Trophoblast cell (in vitro differentiated cells and primary cell): ENCODE results near the gene MYL4.

ENCODE experiments used
- DNase-seq, 2 donors: peaks; one replicate each; pipeline ENCODE4 v3.0.0-alpha.2; 2016
- H2AFZ ChIP-seq: 2 replicates; pipeline ENCODE4 v1.6.1; 2013; ENCODE audit warnings: low read length, moderate library complexity, mild to moderate bottlenecking; ENCODE audit not compliant: insufficient read depth, poor library complexity
- H2AK5ac ChIP-seq: 2 replicates; pipeline ENCODE4 v1.6.1; 2013; ENCODE audit warnings: mild to moderate bottlenecking, low read length
- H2BK120ac ChIP-seq: 2 replicates; pipeline ENCODE4 v1.6.1; 2013; ENCODE audit warnings: low read length, mild to moderate bottlenecking, moderate library complexity; ENCODE audit not compliant: insufficient read depth, poor library complexity
- H2BK12ac ChIP-seq: 2 replicates; pipeline ENCODE4 v1.6.1; 2013; ENCODE audit warnings: mild to moderate bottlenecking, low read length, moderate library complexity
- H2BK5ac ChIP-seq: 2 replicates; pipeline ENCODE4 v1.6.1; 2013; ENCODE audit warnings: low read length, low read depth, moderate library complexity, mild to moderate bottlenecking; ENCODE audit not compliant: poor library complexity
- H3K14ac ChIP-seq: 2 replicates; pipeline ENCODE4 v1.6.1; 2013; ENCODE audit warnings: mild to moderate bottlenecking, low read length
- H3K18ac ChIP-seq: 2 replicates; pipeline ENCODE4 v1.6.1; 2013; ENCODE audit warnings: mild to moderate bottlenecking, low read length
- H3K23ac ChIP-seq: 2 replicates; pipeline ENCODE4 v1.6.1; 2013; ENCODE audit warnings: low read length
- H3K27ac ChIP-seq: 2 replicates; pipeline ENCODE4 v1.5.1; 2013; ENCODE audit warnings: low read depth, mild to moderate bottlenecking, inconsistent platforms, low read length, moderate library complexity
- H3K27me3 ChIP-seq: 2 replicates; pipeline ENCODE4 v1.6.1; 2013; ENCODE audit warnings: inconsistent platforms, mild to moderate bottlenecking, low read length, moderate library complexity; ENCODE audit not compliant: insufficient read depth
- H3K36me3 ChIP-seq, 2 experiments: 1 replicate in 1 of 2; 2 replicates in 1 of 2; pipeline ENCODE4 v1.6.1; 2013; ENCODE audit warnings: low read length in 2 of 2, mild to moderate bottlenecking in 2 of 2, moderate library complexity in 1 of 2; ENCODE audit not compliant: insufficient read depth in 2 of 2, control insufficient read depth in 1 of 2
- H3K4ac ChIP-seq: 2 replicates; pipeline ENCODE4 v1.6.1; 2013; ENCODE audit warnings: low read depth, mild to moderate bottlenecking, low read length, moderate library complexity
- H3K4me1 ChIP-seq, 2 experiments: 1 replicate in 1 of 2; 2 replicates in 1 of 2; pipeline ENCODE4 v1.6.1; 2013; ENCODE audit warnings: low read length in 2 of 2, mild to moderate bottlenecking in 2 of 2, moderate library complexity in 1 of 2; ENCODE audit not compliant: insufficient read depth in 2 of 2, control insufficient read depth in 1 of 2
- H3K4me2 ChIP-seq: 2 replicates; pipeline ENCODE4 v1.6.1; 2013; ENCODE audit warnings: inconsistent platforms, mild to moderate bottlenecking, low read length, moderate library complexity
- H3K4me3 ChIP-seq: 2 replicates; pipeline ENCODE4 v1.5.1; 2013; ENCODE audit warnings: mild to moderate bottlenecking, low read depth, low read length, inconsistent platforms
- H3K79me1 ChIP-seq: one replicate; pipeline ENCODE4 v1.6.1; 2013; ENCODE audit warnings: low read length
- H3K79me2 ChIP-seq: 2 replicates; pipeline ENCODE4 v1.6.1; 2013; ENCODE audit warnings: low read length, mild to moderate bottlenecking; ENCODE audit not compliant: control insufficient read depth, insufficient read depth, poor library complexity
- H3K9ac ChIP-seq: 2 replicates; pipeline ENCODE4 v1.6.1; 2013; ENCODE audit warnings: mild to moderate bottlenecking, low read length
- H3K9me3 ChIP-seq: 2 replicates; pipeline ENCODE4 v1.6.1; 2013; ENCODE audit warnings: low read depth, mild to moderate bottlenecking, control low read depth, inconsistent platforms, low read length; ENCODE audit not compliant: insufficient read depth
- H4K12ac ChIP-seq: 2 replicates; pipeline ENCODE4 v1.6.1; 2013; ENCODE audit warnings: low read depth, mild to moderate bottlenecking, low read length, moderate library complexity
- H4K8ac ChIP-seq: 2 replicates; pipeline ENCODE4 v1.6.1; 2013; ENCODE audit warnings: low read depth, mild to moderate bottlenecking, low read length, moderate library complexity
- H4K91ac ChIP-seq: one replicate; pipeline ENCODE4 v1.6.1; 2013; ENCODE audit warnings: low read depth, mild to moderate bottlenecking, low read length, moderate library complexity
- WGBS: extraction: QIAGEN DNeasy Blood & Tissue Kit; methylation state at CpG from one replicate; pipeline ENCODE4 v1.1.7; 2013; ENCODE audit warnings: missing lambda C conversion rate; ENCODE audit not compliant: insufficient read length, insufficient coverage; ENCODE audit errors: extremely low coverage; 5-methylcytosine and 5-hydroxymethylcytosine counted together

The MYL4 gene

DNA sequence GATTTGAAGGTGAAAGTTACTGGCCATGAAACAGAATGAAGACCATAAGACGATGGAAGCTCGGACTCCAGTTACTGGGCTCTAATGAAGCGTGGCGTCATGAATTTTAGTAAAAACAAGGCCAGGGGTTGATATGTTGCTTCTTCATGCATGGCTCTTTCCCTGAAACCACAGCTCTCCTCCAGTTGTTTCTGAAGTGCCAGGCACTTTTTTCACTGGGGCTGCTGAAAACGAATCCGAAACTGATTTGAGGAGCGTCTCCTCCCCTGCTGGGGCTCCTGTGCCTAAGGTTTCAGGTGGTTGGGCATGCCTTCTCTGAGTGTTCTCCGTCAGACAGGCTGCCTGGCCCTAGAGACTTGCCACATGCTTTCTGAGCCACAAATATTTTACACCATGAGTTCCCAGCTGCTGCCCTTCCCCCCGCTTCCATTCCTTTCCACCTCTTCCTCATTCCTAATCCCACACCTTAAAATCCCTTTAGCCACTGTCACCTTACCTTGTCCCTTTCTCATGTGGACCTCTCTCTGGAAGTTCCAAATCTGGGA lies 3.7 kb upstream of the MYL4 start:
- Histone ChIP-seq H3K18ac (peak overlapping the region; percentile 50), H2AFZ (no peak overlapping the region), H2AK5ac (peak overlapping the region; percentile 66), H4K91ac (peak overlapping the region; percentile 58), H3K27ac (peak overlapping the region; percentile 46), H2BK5ac (peak overlapping the region; percentile 47), H4K12ac (no peak overlapping the region), H3K9ac (no peak overlapping the region), H3K4me3 (no peak overlapping the region), H2BK120ac (peak overlapping the region; percentile 23), H3K4me1 (peaks cover 25 to 35% of the 10 kb centered on the region in 2 experiments), H3K4ac (no peak overlapping the region), H3K79me2 (no peaks in the 10 kb centered on the region), H4K8ac (no peak overlapping the region), H3K4me2 (peak overlapping the region; percentile 2), H3K14ac (peak overlapping the region; percentile 21), H3K9me3 (no peaks in the 10 kb centered on the region), H3K79me1 (peaks cover 6% of the 10 kb centered on the region), H3K36me3 (no peaks in the 10 kb centered on the region), H2BK12ac (peak overlapping the region; percentile 34), H3K27me3 (no peaks in the 10 kb centered on the region), H3K23ac (no peak overlapping the region)
- 89% methylated on average over 1 of the region's 9 CpGs for WGBS
- peak; percentile 90 to 94 for DNase-seq

DNA sequence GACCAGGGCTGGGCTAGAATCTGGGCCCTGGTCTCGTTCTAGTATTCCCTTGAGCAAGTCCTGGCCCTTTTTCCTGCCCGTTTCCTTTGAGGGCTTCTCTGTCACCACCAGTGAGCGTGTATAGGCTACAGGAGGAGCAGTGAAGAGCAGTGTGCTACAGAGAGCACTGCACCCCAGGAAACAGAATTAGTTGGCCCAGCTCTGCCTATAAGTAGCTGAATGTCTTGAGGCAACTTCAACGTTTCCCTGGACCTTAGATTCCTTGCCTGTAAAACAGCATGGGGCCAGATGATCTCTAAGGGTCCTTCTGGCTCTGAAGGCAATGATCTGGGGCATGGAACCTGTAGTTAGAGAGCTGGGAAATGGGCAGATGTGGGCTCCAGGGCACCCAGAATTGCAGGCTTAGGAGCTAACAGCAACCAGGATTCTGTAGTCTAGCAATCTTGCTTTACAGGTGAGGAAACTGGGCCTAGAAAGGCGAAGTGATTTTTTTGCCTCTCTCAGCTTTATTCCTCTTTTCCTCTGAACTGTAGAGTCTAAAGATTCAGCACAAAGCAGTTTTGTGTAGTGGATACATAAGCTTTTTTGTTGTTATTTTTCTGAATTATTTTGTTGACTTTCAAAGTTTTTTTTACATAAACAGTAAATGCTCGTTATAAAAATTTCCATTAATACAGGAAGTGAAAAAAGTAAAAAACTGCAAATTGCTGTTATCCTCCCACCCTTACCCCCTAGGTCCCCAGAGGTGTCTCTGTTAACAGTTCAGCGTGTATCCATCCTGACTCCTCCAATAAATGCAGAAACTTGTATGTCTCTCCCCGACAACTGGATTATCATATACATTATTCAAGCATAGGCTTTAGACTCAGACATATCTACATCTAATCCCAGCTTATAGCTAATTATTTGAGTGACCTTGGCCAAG lies 1.7 kb upstream of the MYL4 start:
- H3K79me1 ChIP-seq = peaks cover 6% of the 10 kb centered on the region
- no peaks in the 10 kb centered on the region for H3K36me3 ChIP-seq
- no peak overlapping the region for H3K27ac ChIP-seq
- H3K4ac ChIP-seq = no peak overlapping the region
- no peak overlapping the region for H3K9ac ChIP-seq
- H3K4me1 ChIP-seq = peaks cover 25 to 38% of the 10 kb centered on the region in 2 experiments
- no peak overlapping the region for H2AFZ ChIP-seq
- H2BK5ac ChIP-seq = no peak overlapping the region
- WGBS = no CpG with 5 or more reads among the region's 8 CpGs
- DNase-seq = no peak
- H3K14ac ChIP-seq = no peak overlapping the region
- no peak overlapping the region for H3K23ac ChIP-seq
- H2BK120ac ChIP-seq = no peak overlapping the region
- H3K79me2 ChIP-seq = no peaks in the 10 kb centered on the region
- H3K9me3 ChIP-seq = no peaks in the 10 kb centered on the region
- no peak overlapping the region for H3K4me3 ChIP-seq
- no peak overlapping the region for H3K4me2 ChIP-seq
- peak overlapping the region; percentile 16 for H4K91ac ChIP-seq
- H4K12ac ChIP-seq = no peak overlapping the region
- H3K27me3 ChIP-seq = no peaks in the 10 kb centered on the region
- no peak overlapping the region for H3K18ac ChIP-seq
- H2AK5ac ChIP-seq = no peak overlapping the region
- peak overlapping the region; percentile 61 for H2BK12ac ChIP-seq
- no peak overlapping the region for H4K8ac ChIP-seq

GRCh38 chr17:47209499-47209898 lies 351 bp downstream of the MYL4 start:
- H3K18ac ChIP-seq = no peak overlapping the region

DNA sequence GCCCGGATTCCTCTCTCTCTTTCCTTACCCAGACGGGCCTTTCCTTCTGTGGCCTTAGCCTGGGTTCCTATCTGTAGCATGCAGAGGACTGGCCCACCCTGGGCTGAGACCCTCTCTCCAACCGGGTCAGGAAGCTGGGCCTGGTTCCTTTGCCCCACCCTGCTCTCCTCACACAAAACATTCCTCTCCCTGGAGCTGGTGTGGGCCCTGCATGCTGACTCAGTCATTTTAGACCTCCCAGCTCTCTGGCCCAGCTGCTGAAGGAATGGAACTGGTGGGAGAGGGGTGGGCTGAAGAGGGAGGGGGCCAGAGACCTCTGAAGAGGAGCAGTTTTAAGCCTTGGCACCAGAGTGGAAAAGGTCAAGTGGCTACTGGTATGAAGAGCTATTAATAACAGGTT lies 957 bp downstream of the MYL4 start:
- Histone ChIP-seq H4K91ac (no peak overlapping the region), H3K9ac (no peak overlapping the region), H3K4me3 (no peak overlapping the region), H3K23ac (no peak overlapping the region), H4K12ac (no peak overlapping the region), H3K4ac (no peak overlapping the region), H2BK120ac (no peak overlapping the region), H3K79me2 (no peaks in the 10 kb centered on the region), H3K18ac (no peak overlapping the region), H3K9me3 (no peaks in the 10 kb centered on the region), H2AK5ac (no peak overlapping the region), H3K36me3 (no peaks in the 10 kb centered on the region), H2AFZ (no peak overlapping the region), H4K8ac (no peak overlapping the region), H3K27me3 (no peaks in the 10 kb centered on the region), H3K27ac (no peak overlapping the region), H3K4me1 (peaks cover 16 to 30% of the 10 kb centered on the region in 2 experiments), H3K4me2 (peak overlapping the region; percentile 6), H2BK12ac (no peak overlapping the region), H2BK5ac (no peak overlapping the region), H3K14ac (no peak overlapping the region), H3K79me1 (peaks cover 6% of the 10 kb centered on the region)
- DNase-seq = peak in 1 of 2 donors; percentile 33
- no CpG with 5 or more reads among the region's 3 CpGs for WGBS

More at GRCh38 chr17:47209499-47209898, 351 bp downstream of the MYL4 start:
- WGBS = no CpG with 5 or more reads among the region's 3 CpGs
- H2BK12ac ChIP-seq = no peak overlapping the region
- DNase-seq = no peak
- H3K9ac ChIP-seq = no peak overlapping the region
- no peak overlapping the region for H4K8ac ChIP-seq
- H3K23ac ChIP-seq = no peak overlapping the region
- no peak overlapping the region for H3K14ac ChIP-seq
- no peak overlapping the region for H3K4me3 ChIP-seq
- no peak overlapping the region for H2AK5ac ChIP-seq
- H4K12ac ChIP-seq = no peak overlapping the region
- H3K36me3 ChIP-seq = no peaks in the 10 kb centered on the region
- no peak overlapping the region for H3K27ac ChIP-seq
- H3K4me2 ChIP-seq = no peak overlapping the region
- no peaks in the 10 kb centered on the region for H3K79me2 ChIP-seq
- no peak overlapping the region for H2BK5ac ChIP-seq
- H3K27me3 ChIP-seq = no peaks in the 10 kb centered on the region
- peaks cover 6% of the 10 kb centered on the region for H3K79me1 ChIP-seq
- H2BK120ac ChIP-seq = no peak overlapping the region
- no peak overlapping the region for H4K91ac ChIP-seq
- no peaks in the 10 kb centered on the region for H3K9me3 ChIP-seq
- no peak overlapping the region for H2AFZ ChIP-seq
- H3K4ac ChIP-seq = no peak overlapping the region
- peaks cover 21 to 35% of the 10 kb centered on the region in 2 experiments for H3K4me1 ChIP-seq
